GM21367 (cell line): Measurements from ENCODE around the gene FEM1C.
A peak's percentile ranks its signal among the peaks of the same experiment; 100 is the strongest.

ENCODE experiments used
- ATAC-seq: cut with Tn5 transposase; IDR thresholded peaks from one replicate; pipeline ENCODE4 v1.9.1; 2021; ENCODE audit not compliant: unreplicated experiment

FEM1C gene

DNA sequence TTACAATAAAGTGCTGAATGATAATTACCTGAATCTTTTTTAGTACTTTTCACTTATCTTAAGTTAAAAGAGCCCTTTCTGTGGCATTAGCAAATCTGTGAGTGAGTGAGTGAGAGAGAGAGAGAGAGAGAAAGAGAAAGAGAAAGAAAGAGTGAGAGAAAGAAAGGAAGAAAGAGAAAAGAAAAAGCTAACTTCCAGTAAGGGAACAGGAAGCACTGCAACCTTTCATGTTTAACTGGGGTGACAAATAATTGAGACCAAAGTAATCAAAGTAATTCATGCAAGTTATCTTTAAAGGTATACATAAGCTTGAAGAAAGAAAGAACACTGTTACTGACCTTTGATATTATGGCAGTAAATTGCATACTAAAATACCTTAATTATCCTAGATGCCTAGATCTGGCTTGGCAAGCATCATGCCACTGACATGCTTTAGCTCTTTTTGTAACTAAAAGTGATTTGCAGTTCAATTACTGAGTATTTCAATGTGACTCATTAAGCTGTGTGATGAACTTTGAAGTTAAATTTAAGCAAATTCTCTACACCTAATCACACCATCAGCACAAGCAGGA, 21.7 kb downstream of the FEM1C start:
- no peak for ATAC-seq

DNA sequence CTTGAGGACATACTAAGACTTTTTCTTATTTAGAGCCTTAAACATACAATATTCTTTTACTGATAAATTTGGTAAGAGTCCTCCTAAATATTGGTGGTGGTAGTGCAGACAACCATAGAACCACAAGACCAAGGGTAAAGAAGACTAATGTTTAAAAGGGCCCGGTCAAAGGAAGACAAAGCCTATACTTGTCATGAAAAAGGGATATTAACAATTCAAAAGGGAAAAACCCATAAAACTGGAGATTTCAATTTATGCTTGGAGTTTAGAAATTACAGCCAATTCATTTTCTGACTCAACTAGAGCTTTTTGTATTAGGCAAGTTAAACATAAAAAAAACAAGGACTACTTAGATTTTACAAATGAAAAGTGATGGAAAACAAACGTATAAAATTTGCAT, 24.4 kb downstream of the FEM1C start:
- ATAC-seq = no peak

DNA sequence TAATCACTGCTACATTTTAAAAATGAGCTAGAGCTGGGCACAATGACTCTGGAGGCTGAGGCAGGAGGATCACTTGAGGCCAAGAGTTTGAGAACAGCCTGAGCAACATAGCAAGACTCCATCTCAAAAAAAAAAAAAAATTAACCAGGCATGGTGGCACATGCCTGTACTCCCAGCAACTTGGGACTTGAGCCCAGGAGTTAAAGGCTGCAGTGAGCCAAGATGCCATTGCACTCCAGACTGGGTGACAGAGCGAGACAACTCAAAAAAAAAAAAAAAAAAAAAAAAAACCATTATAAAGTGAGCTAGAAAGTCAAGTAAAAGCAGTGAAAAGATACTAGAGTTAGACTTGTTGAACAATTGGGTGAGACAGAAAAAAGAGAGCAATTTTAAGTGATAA, 28.2 kb downstream of the FEM1C start:
- ATAC-seq = no peak

DNA sequence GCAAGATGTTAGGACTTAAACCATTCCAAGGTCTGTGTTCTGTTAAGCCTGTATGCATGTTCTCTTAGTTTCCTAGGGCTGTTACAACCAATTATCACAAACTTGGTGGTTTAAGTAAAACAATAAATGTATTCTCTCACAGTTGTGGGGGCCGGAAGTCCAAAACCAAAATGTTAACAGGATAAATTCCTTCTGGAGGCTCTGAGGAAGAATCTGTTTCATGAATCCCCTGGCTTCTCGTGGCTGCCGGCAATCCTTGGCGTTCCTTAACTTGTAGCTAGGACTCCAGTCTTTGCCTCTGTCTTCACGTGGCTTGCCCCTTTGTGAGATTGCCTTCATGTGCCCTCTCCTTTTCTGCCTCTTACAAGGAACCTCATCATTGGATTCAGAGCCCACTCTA, 30.4 kb downstream of the FEM1C start:
- no peak for ATAC-seq

GRCh38 chr5:115511632-115512031, 32.9 kb downstream of the FEM1C start:
- no peak for ATAC-seq

GRCh38 chr5:115510145-115510645, 34.4 kb downstream of the FEM1C start:
- no peak for ATAC-seq

GRCh38 chr5:115509547-115509946, 35.0 kb downstream of the FEM1C start:
- no peak for ATAC-seq

DNA sequence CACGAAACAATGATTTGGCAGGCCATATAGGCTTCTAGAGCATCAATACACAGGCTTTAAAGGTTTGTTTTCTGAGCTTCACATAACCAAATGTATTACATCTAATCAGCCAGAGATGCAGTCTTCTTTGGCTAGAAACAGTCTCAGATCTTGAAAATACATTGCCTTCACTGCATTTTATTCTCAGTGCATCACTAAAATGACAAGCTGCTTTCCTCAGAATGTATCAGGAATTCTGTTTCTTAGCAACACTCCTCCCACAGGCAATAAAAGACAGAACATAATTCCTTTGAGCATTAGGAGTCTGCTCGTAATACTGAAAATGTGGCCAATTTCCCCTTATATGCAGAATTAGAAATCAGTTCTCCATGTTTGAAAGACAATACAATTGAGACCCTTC, 36.9 kb downstream of the FEM1C start:
- ATAC-seq = no peak

- ATAC-seq = no peak
These were observed 41.2 kb downstream of the FEM1C start for GRCh38 chr5:115503420-115503819.

DNA sequence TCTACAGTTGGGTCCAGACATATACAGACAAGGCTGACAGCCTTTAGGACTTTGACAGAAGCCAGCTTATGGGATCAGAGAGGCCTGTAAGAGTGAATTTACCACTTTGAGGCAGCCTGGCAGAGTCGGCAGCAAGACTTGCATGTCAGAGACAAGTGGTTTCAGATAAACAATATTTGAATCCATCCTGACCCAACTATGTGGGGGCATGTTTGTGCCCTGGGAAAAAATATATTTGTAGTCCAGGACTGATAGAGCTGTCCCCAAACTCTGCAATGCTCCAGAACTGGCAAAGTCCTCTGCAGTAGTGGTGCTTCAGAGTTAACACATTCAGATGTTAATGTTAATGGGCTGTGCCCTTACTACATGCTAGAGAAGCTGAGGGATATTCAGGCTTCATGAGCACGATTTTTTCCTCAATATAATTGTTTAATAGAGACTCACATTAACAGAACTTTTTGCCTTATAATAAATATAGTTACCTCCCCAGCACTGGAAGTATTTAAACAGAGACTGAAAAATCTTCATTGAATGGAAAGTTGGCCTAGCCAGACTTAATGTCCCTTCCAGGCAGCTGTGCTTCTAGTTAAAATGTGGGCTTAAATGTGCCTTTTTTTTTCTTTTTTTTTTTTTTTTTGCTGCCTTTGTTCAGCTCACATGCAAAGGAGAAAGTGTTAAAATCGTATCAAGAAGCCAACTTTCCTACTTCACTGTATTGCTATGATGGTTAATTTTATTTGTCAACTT, 42.9 kb downstream of the FEM1C start:
- ATAC-seq = no peak

- ATAC-seq = no peak
These were observed 44.4 kb downstream of the FEM1C start for GRCh38 chr5:115500225-115500624.

GRCh38 chr5:115496936-115497576, 47.5 kb downstream of the FEM1C start:
- ATAC-seq = no peak

DNA sequence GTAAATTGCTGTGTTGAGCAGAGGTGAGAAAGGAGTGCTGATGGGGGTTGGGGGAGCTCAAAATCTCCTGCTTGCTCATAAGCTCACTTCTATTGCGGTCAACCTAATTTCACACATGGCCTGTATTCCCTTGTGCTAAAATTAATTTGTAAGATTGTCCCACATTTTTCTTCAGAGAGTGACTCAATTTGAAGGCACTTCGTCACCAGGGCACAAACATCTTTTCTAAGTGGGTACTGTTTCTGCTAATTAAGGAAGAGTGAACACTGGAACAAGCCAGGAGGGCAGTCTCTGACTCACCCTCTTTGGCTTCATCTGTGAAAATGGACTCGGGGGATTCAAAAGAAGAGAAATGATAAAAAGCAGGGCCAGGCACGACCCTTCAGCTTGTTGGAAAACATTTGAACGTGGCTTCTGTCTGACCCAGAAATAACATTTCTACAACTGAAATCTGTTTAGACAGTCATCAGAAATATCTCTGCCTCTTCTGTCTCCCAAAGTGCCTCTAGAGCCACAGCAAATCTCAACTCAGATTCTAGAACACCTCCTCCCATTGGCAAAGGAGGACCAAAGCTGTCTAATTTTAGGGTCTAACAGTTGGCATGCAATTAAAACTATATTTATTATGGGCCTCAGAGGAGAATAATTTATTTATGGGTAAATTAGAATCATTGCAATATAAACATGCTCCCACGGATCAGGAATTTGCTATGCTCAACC, 49.8 kb downstream of the FEM1C start:
- peak; percentile 47 for ATAC-seq

- ATAC-seq = no peak
These were observed 54.0 kb downstream of the FEM1C start for GRCh38 chr5:115490596-115490995.

- ATAC-seq = no peak
These were observed 54.8 kb downstream of the FEM1C start for GRCh38 chr5:115489733-115490132.

DNA sequence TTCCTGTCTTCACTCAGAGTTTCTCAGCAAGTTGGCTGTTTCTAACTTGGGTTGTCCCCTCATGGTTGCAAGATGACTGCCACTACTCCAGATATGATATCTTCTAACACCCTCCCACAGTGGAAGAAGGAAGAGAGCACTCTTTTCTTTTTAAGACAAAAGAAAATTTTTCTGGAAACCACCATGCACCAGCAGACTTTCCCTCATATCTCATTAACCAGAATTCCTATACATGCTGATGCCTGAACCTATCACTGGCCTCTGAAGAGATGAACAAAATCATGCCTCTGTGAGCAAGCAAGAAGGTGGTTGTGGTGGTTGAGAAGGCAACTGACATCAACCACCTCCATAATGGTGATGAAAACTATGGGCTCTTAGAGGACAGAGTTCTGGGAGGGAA, 56.8 kb downstream of the FEM1C start:
- ATAC-seq = no peak

DNA sequence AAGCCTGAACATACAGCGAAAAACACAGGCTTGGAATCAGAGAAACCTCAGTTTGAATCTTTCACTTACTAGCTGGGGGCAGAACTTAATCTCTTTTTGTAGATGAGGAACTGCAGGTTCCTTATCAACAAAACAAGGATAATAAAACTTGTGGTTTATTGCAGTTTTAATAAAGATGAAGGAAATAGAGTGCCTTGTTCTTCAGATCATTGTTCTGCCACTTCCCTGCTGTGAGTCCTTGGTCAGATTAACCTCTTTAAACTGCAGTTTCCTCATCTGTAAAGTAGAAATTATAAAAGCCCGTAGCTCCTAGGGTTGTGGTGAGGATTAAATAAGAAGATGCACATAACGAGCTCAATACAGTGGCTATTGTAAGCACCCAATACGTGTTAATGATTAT, 57.4 kb downstream of the FEM1C start:
- ATAC-seq = no peak

- ATAC-seq = no peak
These were observed 57.8 kb downstream of the FEM1C start for GRCh38 chr5:115486728-115487127.

GRCh38 chr5:115484368-115484767, 60.2 kb downstream of the FEM1C start:
- no peak for ATAC-seq

DNA sequence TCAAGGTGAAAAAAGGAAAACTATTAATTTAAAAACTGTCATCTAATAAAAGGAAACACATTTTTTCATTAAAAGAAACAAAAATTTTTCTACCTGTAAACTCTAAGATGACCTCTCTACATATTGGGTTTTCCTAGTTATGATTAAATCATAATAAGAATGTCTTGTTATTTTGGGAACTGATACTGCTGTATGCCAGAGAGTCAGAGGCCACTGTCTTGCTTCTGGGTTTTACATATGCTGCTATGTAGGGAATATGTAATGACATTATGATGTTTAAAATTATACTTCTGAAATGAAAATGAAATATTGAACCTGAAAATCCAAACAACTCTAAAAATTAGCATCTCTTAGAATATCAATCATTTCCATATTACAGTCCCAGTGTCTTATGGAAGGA, 63.7 kb downstream of the FEM1C start:
- no peak for ATAC-seq

- peak; percentile 55 for ATAC-seq
These were observed 64.3 kb downstream of the FEM1C start for GRCh38 chr5:115480271-115480670.
